ENCODE data around the gene TMEM204.

DNA sequence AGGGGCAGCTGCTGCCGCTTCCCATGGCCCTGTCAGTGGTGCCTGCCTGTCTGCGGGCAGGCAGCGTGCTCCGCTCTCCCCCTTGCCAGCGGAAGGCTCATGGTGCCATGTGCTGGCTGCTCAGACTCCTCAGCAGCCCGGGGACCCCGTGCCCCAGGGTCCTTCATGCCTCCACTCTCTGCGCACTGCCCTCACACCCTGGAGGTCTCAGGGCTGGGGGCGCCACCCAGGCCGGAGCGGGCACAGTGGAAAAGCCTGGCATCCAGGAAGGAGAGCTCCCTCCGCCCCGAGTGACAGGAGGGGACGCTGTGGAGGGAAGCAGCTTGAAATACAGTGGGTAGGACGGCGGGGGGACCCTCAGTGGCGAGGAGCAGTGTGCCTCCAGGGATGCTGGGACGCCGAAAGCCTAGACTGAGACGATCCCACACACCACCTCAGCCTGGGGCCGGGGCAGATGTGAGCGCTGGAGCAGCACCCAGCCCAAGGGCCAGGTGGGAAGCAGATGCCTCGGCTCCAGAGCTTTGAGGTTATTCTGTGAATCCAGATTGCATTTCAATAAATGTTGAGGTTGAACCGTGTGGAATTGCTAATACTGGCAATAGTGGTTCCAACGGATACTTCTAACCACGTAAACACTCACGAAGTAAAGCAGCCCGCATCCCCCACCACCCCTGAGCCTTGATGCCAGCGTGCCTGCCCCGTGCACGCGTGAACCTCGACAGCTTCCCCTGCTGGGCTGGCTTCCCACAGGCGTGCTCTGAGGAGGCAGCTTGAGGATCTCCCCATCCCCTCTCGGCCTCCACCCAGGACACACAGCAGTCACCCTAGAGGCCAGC is 6.5 kb downstream of the TMEM204 start:
- no peak for TF ChIP-seq SIN3A (IDR thresholded peaks at IDR 0.05; ENCODE audit: borderline replicate concordance, insufficient read depth, low read length)
- no peak for TF ChIP-seq POLR2AphosphoS5 (IDR thresholded peaks at IDR 0.05; ENCODE audit: low read depth, low read length)
- TF ChIP-seq, protein P1, sequence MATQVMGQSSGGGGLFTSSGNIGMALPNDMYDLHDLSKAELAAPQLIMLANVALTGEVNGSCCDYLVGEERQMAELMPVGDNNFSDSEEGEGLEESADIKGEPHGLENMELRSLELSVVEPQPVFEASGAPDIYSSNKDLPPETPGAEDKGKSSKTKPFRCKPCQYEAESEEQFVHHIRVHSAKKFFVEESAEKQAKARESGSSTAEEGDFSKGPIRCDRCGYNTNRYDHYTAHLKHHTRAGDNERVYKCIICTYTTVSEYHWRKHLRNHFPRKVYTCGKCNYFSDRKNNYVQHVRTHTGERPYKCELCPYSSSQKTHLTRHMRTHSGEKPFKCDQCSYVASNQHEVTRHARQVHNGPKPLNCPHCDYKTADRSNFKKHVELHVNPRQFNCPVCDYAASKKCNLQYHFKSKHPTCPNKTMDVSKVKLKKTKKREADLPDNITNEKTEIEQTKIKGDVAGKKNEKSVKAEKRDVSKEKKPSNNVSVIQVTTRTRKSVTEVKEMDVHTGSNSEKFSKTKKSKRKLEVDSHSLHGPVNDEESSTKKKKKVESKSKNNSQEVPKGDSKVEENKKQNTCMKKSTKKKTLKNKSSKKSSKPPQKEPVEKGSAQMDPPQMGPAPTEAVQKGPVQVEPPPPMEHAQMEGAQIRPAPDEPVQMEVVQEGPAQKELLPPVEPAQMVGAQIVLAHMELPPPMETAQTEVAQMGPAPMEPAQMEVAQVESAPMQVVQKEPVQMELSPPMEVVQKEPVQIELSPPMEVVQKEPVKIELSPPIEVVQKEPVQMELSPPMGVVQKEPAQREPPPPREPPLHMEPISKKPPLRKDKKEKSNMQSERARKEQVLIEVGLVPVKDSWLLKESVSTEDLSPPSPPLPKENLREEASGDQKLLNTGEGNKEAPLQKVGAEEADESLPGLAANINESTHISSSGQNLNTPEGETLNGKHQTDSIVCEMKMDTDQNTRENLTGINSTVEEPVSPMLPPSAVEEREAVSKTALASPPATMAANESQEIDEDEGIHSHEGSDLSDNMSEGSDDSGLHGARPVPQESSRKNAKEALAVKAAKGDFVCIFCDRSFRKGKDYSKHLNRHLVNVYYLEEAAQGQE (IDR thresholded peaks at IDR 0.05; ENCODE audit: insufficient read depth in 1 of 2, low read depth in 2 of 2, low read length in 2 of 2): no peak
- no peak for TF ChIP-seq FOXP2 (optimal IDR thresholded peaks at IDR 0.05; ENCODE audit: borderline replicate concordance, extremely low read depth, extremely low read length, insufficient read depth)

Measured in PFSK-1 (cell line).